Smooth muscle cell (in vitro differentiated cells): ENCODE measurements around the gene FADD. TPM values are rescaled to one million over a fixed set of nuclear protein-coding genes. Genes with fewer than 3 reads are reported as not detected.

Experiments used
- DNase-seq: peaks from one replicate; lab custom pipeline; 2025; ENCODE audit not compliant: unreplicated experiment; lab: John Stamatoyannopoulos, UW
- H2AFZ ChIP-seq: fragments of 200-600 bp; sonication (generic); 2 replicates; pipeline ENCODE4 v1.6.0; 2016; ENCODE audit warnings: antibody characterized with exemption, low read depth, mild to moderate bottlenecking
- H3F3A ChIP-seq: fragments of 200-600 bp; sonication (generic); 2 replicates; pipeline ENCODE4 v1.6.0; 2017; ENCODE audit warnings: antibody characterized with exemption, low read depth
- H3K27ac ChIP-seq: fragments of 200-600 bp; sonication (generic); 2 replicates; pipeline ENCODE4 v1.5.1; 2016; ENCODE audit warnings: low read depth, mild to moderate bottlenecking
- H3K27me3 ChIP-seq: fragments of 200-600 bp; sonication (generic); 2 replicates; pipeline ENCODE4 v1.6.1; 2016; ENCODE audit warnings: low read depth, mild to moderate bottlenecking
- H3K36me3 ChIP-seq: fragments of 200-600 bp; sonication (generic); 2 replicates; pipeline ENCODE4 v1.5.1; 2016; ENCODE audit warnings: low read depth
- H3K4me1 ChIP-seq: fragments of 200-600 bp; sonication (generic); 2 replicates; pipeline ENCODE4 v1.5.1; 2016; ENCODE audit warnings: low read depth
- H3K4me2 ChIP-seq: fragments of 200-600 bp; sonication (generic); 2 replicates; pipeline ENCODE4 v1.6.0; 2016; ENCODE audit warnings: mild to moderate bottlenecking
- H3K4me3 ChIP-seq: fragments of 200-600 bp; sonication (generic); 2 replicates; pipeline ENCODE4 v1.5.1; 2016; ENCODE audit warnings: mild to moderate bottlenecking
- H3K79me2 ChIP-seq: fragments of 200-600 bp; sonication (generic); 2 replicates; pipeline ENCODE4 v1.6.0; 2016; ENCODE audit warnings: low read depth, mild to moderate bottlenecking
- H3K9ac ChIP-seq: fragments of 200-600 bp; sonication (generic); 2 replicates; pipeline ENCODE4 v1.6.0; 2016; ENCODE audit warnings: low read depth
- H3K9me3 ChIP-seq: fragments of 200-600 bp; sonication (generic); replicated peaks from 2 replicates; pipeline ENCODE4 v1.5.1; 2016; ENCODE audit warnings: low read depth
- H4K20me1 ChIP-seq: fragments of 200-600 bp; sonication (generic); 2 replicates; pipeline ENCODE4 v1.6.0; 2016; ENCODE audit warnings: low read depth
- WGBS: methylation state at CpG from one replicate; pipeline ENCODE4 v1.1.7; 2016; ENCODE audit warnings: low lambda C conversion rate; 5-methylcytosine and 5-hydroxymethylcytosine counted together
- polyA plus RNA-seq: library from polyadenylated mRNA; unstranded; fragments of >200 nt; fragmentation: Nextera tagmentation; extraction: Ambion mirVana; gene quantifications from 2 replicates; pipeline ENCODE4 v1.2.1, GENCODE V29; 2016
- total RNA-seq: library from RNA; depleted of rRNA; stranded (reverse); fragments of >200 nt; gene quantifications from 2 replicates; pipeline ENCODE4 v1.2.3, GENCODE V29; 2014
- TF ChIP-seq, protein P1 (sequence below): fragments of 200-600 bp; sonication (generic); IDR thresholded peaks from 2 replicates; pipeline ENCODE4 v1.5.1; 2017; ENCODE audit warnings: borderline replicate concordance, mild to moderate bottlenecking, antibody characterized with exemption; ENCODE audit not compliant: insufficient read depth, poor library complexity, severe bottlenecking

The FADD gene
- total and polyA plus RNA-seq, 2 experiments from 2014 or later, result 22.2 to 41.3 TPM

- H2AFZ ChIP-seq, result no peak overlapping the region
- H3K36me3 ChIP-seq, result no peaks in the 10 kb centered on the region
- H3K4me3 ChIP-seq, result no peak overlapping the region
- H3K4me1 ChIP-seq, result peaks cover 8% of the 10 kb centered on the region
- H3K79me2 ChIP-seq, result peaks cover 21% of the 10 kb centered on the region
- no peaks in the 10 kb centered on the region for H3K9me3 ChIP-seq
- peaks cover 52% of the 10 kb centered on the region for H4K20me1 ChIP-seq
- no peak overlapping the region for H3K4me2 ChIP-seq
- no peak for DNase-seq
- H3F3A ChIP-seq, result peaks cover 4% of the 10 kb centered on the region
- H3K9ac ChIP-seq, result no peak overlapping the region
- H3K27me3 ChIP-seq, result no peaks in the 10 kb centered on the region
- 95% methylated on average over 22 of the region's 22 CpGs for WGBS
- H3K27ac ChIP-seq, result no peak overlapping the region
- TF ChIP-seq, protein P1, sequence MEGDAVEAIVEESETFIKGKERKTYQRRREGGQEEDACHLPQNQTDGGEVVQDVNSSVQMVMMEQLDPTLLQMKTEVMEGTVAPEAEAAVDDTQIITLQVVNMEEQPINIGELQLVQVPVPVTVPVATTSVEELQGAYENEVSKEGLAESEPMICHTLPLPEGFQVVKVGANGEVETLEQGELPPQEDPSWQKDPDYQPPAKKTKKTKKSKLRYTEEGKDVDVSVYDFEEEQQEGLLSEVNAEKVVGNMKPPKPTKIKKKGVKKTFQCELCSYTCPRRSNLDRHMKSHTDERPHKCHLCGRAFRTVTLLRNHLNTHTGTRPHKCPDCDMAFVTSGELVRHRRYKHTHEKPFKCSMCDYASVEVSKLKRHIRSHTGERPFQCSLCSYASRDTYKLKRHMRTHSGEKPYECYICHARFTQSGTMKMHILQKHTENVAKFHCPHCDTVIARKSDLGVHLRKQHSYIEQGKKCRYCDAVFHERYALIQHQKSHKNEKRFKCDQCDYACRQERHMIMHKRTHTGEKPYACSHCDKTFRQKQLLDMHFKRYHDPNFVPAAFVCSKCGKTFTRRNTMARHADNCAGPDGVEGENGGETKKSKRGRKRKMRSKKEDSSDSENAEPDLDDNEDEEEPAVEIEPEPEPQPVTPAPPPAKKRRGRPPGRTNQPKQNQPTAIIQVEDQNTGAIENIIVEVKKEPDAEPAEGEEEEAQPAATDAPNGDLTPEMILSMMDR, result no peak
Observed at GRCh38 chr11:70206226-70206981, 3.3 kb downstream of the FADD start.

DNA sequence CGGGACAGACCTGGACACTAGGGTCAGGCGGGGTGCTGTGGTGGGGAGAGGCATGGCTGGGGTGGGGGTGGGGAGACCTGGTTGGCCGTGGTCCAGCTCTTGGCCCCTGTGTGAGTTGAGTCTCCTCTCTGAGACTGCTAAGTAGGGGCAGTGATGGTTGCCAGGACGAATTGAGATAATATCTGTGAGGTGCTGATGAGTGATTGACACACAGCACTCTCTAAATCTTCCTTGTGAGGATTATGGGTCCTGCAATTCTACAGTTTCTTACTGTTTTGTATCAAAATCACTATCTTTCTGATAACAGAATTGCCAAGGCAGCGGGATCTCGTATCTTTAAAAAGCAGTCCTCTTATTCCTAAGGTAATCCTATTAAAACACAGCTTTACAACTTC is 3.9 kb downstream of the FADD start:
- Histone ChIP-seq H2AFZ (no peak overlapping the region), H3K9me3 (no peaks in the 10 kb centered on the region), H3K27ac (no peak overlapping the region), H3K4me1 (peaks cover 8% of the 10 kb centered on the region), H3K79me2 (peaks cover 21% of the 10 kb centered on the region), H3K36me3 (no peaks in the 10 kb centered on the region), H3K27me3 (no peaks in the 10 kb centered on the region), H3K4me2 (no peak overlapping the region), H3F3A (peaks cover 4% of the 10 kb centered on the region), H3K4me3 (no peak overlapping the region), H4K20me1 (peaks cover 52% of the 10 kb centered on the region), H3K9ac (no peak overlapping the region)
- TF ChIP-seq, protein P1, result no peak
- DNase-seq, result no peak
- 66% methylated on average over 6 of the region's 6 CpGs for WGBS

- TF ChIP-seq, protein P1, result no peak
- peaks cover 8% of the 10 kb centered on the region for H3K4me1 ChIP-seq
- H3K27me3 ChIP-seq, result no peaks in the 10 kb centered on the region
- WGBS, result 96% methylated on average over 15 of the region's 15 CpGs
- peaks cover 21% of the 10 kb centered on the region for H3K79me2 ChIP-seq
- H2AFZ ChIP-seq, result no peak overlapping the region
- H3K27ac ChIP-seq, result no peak overlapping the region
- DNase-seq, result no peak
- H3K9me3 ChIP-seq, result no peaks in the 10 kb centered on the region
- peaks cover 52% of the 10 kb centered on the region for H4K20me1 ChIP-seq
- H3F3A ChIP-seq, result peaks cover 4% of the 10 kb centered on the region
- no peak overlapping the region for H3K9ac ChIP-seq
- no peaks in the 10 kb centered on the region for H3K36me3 ChIP-seq
- H3K4me3 ChIP-seq, result no peak overlapping the region
- no peak overlapping the region for H3K4me2 ChIP-seq
Observed at GRCh38 chr11:70207531-70208131, 4.5 kb downstream of the FADD start.

- Histone ChIP-seq H3K36me3 (no peaks in the 10 kb centered on the region), H3K4me3 (no peak overlapping the region), H3K4me2 (no peak overlapping the region), H3K79me2 (peaks cover 20% of the 10 kb centered on the region), H3F3A (peaks cover 4% of the 10 kb centered on the region), H3K4me1 (peaks cover 7% of the 10 kb centered on the region), H4K20me1 (peaks cover 51% of the 10 kb centered on the region), H2AFZ (no peak overlapping the region), H3K27ac (no peak overlapping the region), H3K9me3 (no peaks in the 10 kb centered on the region), H3K9ac (no peak overlapping the region), H3K27me3 (no peaks in the 10 kb centered on the region)
- TF ChIP-seq, protein P1, result no peak
- 99% methylated on average over 6 of the region's 6 CpGs for WGBS
- no peak for DNase-seq
Observed at GRCh38 chr11:70209391-70209912, 6.4 kb downstream of the FADD start.
